HG03097 (cell line): ENCODE results near the gene NAGPA.
"Not testable (repeated sequence)": the region's sequence is repeated elsewhere in the genome, so short reads cannot be mapped to it uniquely, and the experiment has no call there.

ENCODE experiments used
- ATAC-seq: cut with Tn5 transposase; IDR thresholded peaks from one replicate; pipeline ENCODE4 v1.9.1; 2021; ENCODE audit not compliant: unreplicated experiment, low FRiP score

Gene NAGPA

GRCh38 chr16:5062790-5063765, 29.3 kb upstream of the NAGPA start:
- ATAC-seq, result no peak

GRCh38 chr16:5062051-5062450, 28.3 kb upstream of the NAGPA start:
- no peak for ATAC-seq

- ATAC-seq, result no peak
These were observed 26.4 kb upstream of the NAGPA start for GRCh38 chr16:5060073-5060641.

GRCh38 chr16:5059386-5060072, 25.8 kb upstream of the NAGPA start:
- no peak for ATAC-seq

- no peak for ATAC-seq
These were observed 24.7 kb upstream of the NAGPA start for GRCh38 chr16:5058476-5058875.

GRCh38 chr16:5056352-5056751, 22.6 kb upstream of the NAGPA start:
- no peak for ATAC-seq

GRCh38 chr16:5054876-5055865, 21.4 kb upstream of the NAGPA start:
- ATAC-seq, result no peak

- no peak for ATAC-seq
These were observed 13.2 kb upstream of the NAGPA start for GRCh38 chr16:5046914-5047313.

- no peak for ATAC-seq
These were observed 11.9 kb upstream of the NAGPA start for GRCh38 chr16:5045499-5046115.

GRCh38 chr16:5044581-5044980, 10.8 kb upstream of the NAGPA start:
- ATAC-seq, result not testable (repeated sequence)

GRCh38 chr16:5044011-5044540, 10.3 kb upstream of the NAGPA start:
- ATAC-seq, result no peak

- no peak for ATAC-seq
These were observed 8.9 kb upstream of the NAGPA start for GRCh38 chr16:5042574-5043171.

- no peak for ATAC-seq
These were observed 7.9 kb upstream of the NAGPA start for GRCh38 chr16:5041600-5042133.

- ATAC-seq, result no peak
These were observed 6.7 kb upstream of the NAGPA start for GRCh38 chr16:5040451-5040850.

GRCh38 chr16:5036228-5037156, 2.8 kb upstream of the NAGPA start:
- no peak for ATAC-seq

GRCh38 chr16:5035909-5036227, 2.1 kb upstream of the NAGPA start:
- ATAC-seq, result no peak

GRCh38 chr16:5034167-5034523, 410 bp upstream of the NAGPA start:
- no peak for ATAC-seq

- ATAC-seq, result no peak
These were observed 977 bp downstream of the NAGPA start for GRCh38 chr16:5032748-5033167.
